ENCODE measurements around the gene PRKCA.

DNA sequence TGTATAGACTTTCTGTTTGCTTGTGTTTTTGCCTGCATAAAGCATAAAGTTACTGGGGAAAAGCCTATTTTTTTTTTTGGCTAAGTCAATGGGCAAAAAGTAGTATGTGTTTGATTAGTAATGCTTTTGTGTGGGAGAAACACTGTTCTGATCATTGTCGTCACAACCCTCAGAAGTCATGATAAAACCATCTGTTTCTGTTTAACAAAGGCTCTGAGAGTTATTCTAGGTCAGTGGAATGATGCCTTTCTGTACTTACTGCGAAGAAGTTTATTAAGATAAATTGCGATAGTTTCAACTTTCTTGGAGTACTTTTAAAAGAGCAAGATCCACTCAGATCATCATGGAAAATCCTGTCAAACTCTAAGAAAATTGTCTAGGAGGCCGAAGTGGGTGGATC lies 80.9 kb downstream of the PRKCA start:
- TF ChIP-seq, protein P1, sequence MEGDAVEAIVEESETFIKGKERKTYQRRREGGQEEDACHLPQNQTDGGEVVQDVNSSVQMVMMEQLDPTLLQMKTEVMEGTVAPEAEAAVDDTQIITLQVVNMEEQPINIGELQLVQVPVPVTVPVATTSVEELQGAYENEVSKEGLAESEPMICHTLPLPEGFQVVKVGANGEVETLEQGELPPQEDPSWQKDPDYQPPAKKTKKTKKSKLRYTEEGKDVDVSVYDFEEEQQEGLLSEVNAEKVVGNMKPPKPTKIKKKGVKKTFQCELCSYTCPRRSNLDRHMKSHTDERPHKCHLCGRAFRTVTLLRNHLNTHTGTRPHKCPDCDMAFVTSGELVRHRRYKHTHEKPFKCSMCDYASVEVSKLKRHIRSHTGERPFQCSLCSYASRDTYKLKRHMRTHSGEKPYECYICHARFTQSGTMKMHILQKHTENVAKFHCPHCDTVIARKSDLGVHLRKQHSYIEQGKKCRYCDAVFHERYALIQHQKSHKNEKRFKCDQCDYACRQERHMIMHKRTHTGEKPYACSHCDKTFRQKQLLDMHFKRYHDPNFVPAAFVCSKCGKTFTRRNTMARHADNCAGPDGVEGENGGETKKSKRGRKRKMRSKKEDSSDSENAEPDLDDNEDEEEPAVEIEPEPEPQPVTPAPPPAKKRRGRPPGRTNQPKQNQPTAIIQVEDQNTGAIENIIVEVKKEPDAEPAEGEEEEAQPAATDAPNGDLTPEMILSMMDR (IDR thresholded peaks at IDR 0.05): no peak
- TF ChIP-seq POLR2A (IDR thresholded peaks at IDR 0.05): no peak
- no peak for TF ChIP-seq POLR2AphosphoS5 (IDR thresholded peaks at IDR 0.05)

Measured in prostate gland (tissue), 2 donors.